Stimulated activated CD8-positive, alpha-beta memory T cell treated with anti-CD3 and anti-CD28 coated beads, Interleukin-2, amount 100 ng/mL, for 1 hour (primary cell): ENCODE data around the gene NOS2.

Experiments used
- DNase-seq, 2 donors: peaks; one replicate each; pipeline ENCODE4 v3.0.0-alpha.2; 2020; ENCODE audit warnings: low read depth in 2 of 2

NOS2 gene

GRCh38 chr17:27721797-27722196, 78.5 kb downstream of the NOS2 start:
- no peak for DNase-seq
